Endothelial cell of hepatic sinusoid (primary cell): ENCODE data around the gene NUPR2.
"Not testable (repeated sequence)": the region's sequence is repeated elsewhere in the genome, so short reads cannot be mapped to it uniquely, and the experiment has no call there.

Source experiments
- in situ Hi-C: cut with HindIII; loops from 2 replicates; pipeline ENCODE4 v1.10.0; 2017; ENCODE audit warnings: low sequenced_read_pairs

Gene NUPR2

DNA sequence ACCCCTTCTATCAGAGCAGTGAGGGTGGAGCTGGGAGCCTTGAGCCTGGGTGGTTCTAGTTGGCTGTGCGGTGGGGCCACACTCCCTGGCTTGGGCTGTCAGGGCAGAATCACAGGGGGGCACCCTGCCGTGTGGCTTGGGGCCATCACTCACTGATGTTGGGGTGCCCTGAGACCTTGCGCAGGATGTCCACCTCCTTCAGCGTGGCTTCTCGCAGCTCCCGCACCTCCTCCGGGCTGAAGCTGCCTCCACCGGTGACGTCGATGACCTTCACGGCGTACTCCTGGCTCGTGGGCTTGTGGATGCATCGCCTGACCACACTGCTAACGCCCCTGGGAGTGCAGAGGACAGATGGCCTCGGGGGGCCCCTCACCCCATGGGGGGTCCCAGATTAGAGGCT lies 28.8 kb downstream of the NUPR2 start:
- in situ Hi-C loops: no loop called here

- in situ Hi-C loops: no loop called here
Observed at GRCh38 chr7:56086761-56087160, 29.5 kb downstream of the NUPR2 start.

- in situ Hi-C loops: no loop called here
Observed at GRCh38 chr7:56083150-56083785, 32.9 kb downstream of the NUPR2 start.

- in situ Hi-C loops: no loop called here
Observed at GRCh38 chr7:56081626-56082340, 34.4 kb downstream of the NUPR2 start.

DNA sequence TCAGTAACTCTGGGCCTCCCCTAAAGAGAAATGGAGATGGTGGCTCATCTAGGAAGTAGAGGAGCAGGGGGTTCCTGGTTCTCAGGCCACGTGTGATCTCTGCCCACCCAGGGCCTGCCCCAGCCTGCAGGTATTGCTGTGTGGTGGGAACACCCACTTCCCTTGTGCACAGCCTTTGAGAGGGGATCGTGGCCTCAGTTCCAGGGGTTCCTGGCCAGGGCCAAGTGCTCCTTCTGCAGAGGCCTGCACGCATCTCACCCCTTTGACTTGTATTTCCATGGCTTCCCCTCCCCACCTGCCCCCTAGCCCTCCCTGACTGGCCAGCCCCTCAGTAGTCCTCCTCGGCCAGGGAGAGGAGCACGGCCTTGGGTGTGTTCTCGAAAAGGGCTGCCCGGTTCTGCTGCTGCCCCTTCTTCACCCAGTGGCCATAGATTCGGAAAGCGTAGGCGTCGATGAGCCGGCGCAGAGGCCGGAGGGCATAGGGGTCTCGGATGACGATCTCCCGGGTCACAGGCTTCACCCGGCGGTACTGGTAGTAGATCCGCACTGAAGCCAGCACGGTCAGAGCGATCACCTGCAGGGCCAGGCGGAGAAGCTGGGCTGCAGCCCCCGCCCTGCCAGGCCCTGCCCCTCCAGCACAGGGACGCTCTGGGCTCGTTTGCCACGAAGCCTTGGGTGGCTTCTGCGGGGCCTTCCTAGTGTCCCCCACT lies 35.3 kb downstream of the NUPR2 start:
- in situ Hi-C loops: not testable (repeated sequence)

GRCh38 chr7:56079450-56080185 lies 36.6 kb downstream of the NUPR2 start:
- in situ Hi-C loops: no loop called here

DNA sequence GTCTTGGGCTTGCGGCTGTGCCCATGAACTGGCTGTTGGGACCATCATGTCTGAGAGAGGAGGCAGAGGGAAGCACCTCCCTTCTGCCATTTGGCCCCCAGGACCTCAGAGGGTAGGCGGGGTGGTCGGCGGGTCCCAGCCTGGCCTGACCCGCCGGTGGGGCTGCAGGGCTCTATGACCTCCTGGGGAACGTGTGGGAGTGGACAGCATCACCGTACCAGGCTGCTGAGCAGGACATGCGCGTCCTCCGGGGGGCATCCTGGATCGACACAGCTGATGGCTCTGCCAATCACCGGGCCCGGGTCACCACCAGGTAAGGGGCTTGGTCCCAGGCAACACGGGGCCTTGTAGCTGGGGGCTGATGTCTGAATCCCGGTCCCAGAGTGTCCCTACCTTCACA lies 38.0 kb downstream of the NUPR2 start:
- in situ Hi-C loops: no loop called here

DNA sequence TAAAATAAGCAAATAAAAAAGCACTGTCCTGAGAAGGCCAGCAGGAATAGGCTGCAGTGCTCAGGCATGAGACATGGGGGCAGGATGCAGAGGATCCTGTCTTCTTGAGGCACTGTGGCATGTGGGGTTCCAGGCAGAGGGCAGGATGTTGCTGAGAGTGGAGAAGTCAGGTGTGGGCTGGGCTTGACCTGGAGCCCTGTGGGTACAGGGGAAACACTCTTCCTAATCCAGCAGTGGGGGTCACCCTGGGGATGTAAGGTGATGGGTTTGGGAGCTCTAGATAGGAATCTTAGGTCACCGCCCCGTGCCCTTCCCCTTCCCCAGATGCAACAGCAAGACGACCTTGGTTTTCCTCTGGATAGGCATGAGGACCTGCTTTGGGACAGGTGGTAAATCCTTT lies 38.5 kb downstream of the NUPR2 start:
- in situ Hi-C loops: no loop called here

DNA sequence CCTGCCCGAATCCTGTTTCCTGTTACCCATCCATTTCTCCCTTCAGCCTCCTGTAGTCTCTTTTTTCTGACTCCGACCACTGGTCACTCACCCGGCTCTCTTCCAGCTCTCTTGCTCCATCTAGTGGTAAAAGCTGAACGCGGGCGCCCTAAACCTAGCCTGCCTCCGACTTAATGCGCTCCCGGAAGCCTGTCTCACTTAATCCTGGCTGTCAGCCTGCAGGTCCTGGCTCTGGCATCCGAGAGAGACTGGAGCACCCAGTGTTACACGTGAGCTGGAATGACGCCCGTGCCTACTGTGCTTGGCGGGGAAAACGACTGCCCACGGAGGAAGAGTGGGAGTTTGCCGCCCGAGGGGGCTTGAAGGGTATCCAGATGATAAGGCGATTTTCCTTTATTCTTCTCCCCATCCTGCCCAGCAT lies 41.8 kb downstream of the NUPR2 start:
- in situ Hi-C loops: no loop called here

- in situ Hi-C loops: not testable (repeated sequence)
Observed at GRCh38 chr7:56066376-56066775, 49.8 kb downstream of the NUPR2 start.
